ENCODE data around the gene CDH15. TPM values are rescaled to one million over a fixed set of nuclear protein-coding genes. Genes with fewer than 3 reads are reported as not detected.

The CDH15 gene
- total RNA-seq, 1 donor from 2014 or later: not detected

DNA sequence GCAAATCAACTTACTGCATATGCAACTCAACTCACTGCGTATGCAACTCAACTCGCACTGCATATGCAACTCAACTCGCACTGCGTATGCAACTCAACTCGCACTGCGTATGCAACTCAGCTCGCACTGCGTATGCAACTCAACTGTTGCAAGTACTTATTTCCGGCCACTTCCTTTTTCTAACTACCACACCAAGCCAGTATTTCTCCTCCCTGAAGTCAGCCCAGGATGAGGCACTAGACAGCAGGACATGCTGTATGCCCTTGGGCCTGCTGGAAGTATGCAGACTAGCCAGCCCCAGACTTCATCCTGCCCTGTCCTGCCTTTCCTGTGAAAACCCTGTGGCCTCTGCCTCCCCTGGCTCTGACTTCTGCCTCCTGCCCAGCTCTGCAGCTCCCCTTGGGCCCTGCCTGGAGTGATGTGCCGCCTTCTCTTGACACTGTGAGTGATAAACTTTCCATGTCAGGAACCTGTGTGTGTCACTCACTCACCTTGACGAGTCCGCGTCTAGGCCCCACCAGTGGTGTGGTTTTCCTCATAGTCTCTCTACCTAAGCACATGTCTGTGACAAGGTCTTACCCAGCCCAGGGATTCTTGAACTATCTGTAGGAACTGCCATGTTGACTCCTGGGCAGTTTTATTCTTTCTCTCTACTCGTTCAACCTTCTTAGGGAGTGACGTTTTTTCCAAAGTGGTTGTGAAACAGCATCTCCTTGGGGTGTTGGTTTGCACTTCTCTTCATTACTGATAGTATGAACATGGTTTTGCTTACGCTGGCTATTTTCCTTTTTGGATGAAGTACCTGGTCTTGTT lies 62.3 kb downstream of the CDH15 start:
- H3K36me3 ChIP-seq: no peaks in the 10 kb centered on the region
- no peak overlapping the region for H3K9ac ChIP-seq
- H3K4me1 ChIP-seq: no peaks in the 10 kb centered on the region
- no peak for DNase-seq (ENCODE audit: low spot score)
- Mint-ChIP-seq H3K9me3 (peaks cover under 1% of the 10 kb centered on the region), H3K4me3 (no peak overlapping the region), H3K27ac (no peak overlapping the region), H3K27me3 (ENCODE audit: insufficient read depth, low read depth) (peaks cover 4% of the 10 kb centered on the region), H3K36me3 (peaks cover 29% of the 10 kb centered on the region), H3K4me1 (no peaks in the 10 kb centered on the region)
- no peaks in the 10 kb centered on the region for H3F3A ChIP-seq (ENCODE audit: low read depth)
- H3K9me3 ChIP-seq (ENCODE audit: low read depth): no peaks in the 10 kb centered on the region
- no peaks in the 10 kb centered on the region for H3K79me2 ChIP-seq (ENCODE audit: low read depth)
- H3K4me3 ChIP-seq: no peak overlapping the region
- no peaks in the 10 kb centered on the region for H3K27me3 ChIP-seq
- H3K27ac ChIP-seq: no peak overlapping the region
- H2AFZ ChIP-seq (replicated peaks): no peak overlapping the region
- TF ChIP-seq, protein P1, sequence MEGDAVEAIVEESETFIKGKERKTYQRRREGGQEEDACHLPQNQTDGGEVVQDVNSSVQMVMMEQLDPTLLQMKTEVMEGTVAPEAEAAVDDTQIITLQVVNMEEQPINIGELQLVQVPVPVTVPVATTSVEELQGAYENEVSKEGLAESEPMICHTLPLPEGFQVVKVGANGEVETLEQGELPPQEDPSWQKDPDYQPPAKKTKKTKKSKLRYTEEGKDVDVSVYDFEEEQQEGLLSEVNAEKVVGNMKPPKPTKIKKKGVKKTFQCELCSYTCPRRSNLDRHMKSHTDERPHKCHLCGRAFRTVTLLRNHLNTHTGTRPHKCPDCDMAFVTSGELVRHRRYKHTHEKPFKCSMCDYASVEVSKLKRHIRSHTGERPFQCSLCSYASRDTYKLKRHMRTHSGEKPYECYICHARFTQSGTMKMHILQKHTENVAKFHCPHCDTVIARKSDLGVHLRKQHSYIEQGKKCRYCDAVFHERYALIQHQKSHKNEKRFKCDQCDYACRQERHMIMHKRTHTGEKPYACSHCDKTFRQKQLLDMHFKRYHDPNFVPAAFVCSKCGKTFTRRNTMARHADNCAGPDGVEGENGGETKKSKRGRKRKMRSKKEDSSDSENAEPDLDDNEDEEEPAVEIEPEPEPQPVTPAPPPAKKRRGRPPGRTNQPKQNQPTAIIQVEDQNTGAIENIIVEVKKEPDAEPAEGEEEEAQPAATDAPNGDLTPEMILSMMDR (IDR thresholded peaks at IDR 0.05): no peak
- no peak for TF ChIP-seq EZH2 (IDR thresholded peaks at IDR 0.05)
- H3K4me2 ChIP-seq: no peak overlapping the region
- H4K20me1 ChIP-seq (ENCODE audit: low read depth): no peaks in the 10 kb centered on the region

DNA sequence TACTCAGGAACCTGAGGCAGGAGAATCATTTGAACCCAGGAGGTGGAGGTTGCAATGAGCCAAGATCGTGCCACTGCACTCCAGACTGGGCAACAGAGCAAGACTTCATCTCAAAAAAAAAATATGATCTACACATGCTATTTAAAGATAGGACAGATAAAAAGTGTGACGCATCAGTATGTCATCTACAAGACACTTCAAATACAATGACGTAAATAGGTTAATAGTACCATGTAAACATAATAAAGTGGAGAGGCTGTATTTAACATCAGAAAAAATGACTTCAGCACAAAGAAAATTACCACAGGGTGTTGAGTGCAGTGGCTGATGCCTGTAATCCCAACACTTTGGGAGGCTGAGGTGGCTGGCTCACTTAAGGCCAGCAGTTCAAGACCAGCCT lies 66.2 kb downstream of the CDH15 start:
- peaks cover 7% of the 10 kb centered on the region for H3K4me1 Mint-ChIP-seq
- H3K79me2 ChIP-seq (ENCODE audit: low read depth): no peaks in the 10 kb centered on the region

DNA sequence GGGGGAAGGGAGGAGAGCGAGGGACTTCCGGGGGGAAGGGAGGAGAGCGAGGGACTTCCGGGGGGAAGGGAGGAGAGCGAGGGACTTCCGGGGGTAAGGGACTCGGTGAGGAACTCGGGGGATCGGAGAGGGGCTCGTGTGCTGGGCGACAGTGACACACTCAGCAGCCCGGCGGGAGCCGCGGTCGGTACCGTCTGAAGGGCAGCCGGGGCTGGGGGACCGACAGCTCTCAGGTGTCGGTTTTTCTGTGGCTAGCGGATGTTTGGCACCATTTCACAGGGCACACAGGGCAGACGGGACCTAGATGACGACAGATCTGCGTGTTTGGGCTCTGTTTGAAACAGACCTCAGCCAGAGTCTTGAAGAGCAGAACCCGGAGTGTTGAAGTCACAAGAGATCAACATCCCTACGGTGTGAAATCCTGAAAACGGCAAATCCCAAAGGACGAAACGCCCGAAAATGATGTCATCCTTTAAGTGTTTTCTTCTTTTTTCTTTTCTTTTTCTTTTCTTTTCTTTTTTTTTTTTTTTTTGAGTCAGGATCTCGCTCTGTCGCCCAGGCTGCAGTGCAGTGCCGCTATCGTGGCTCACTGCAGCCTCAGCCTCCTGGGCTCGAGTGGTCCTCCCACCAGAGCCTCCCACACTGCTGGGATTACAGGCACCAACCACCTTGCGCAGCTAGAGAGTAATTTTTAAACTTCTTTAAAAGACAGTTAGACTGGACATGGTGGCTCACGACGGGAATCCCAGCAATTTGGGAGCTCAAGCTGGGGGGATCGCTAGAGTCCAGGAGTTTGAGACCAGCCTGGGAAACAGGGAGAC lies 69.8 kb downstream of the CDH15 start:
- Histone ChIP-seq H3K79me2 (ENCODE audit: low read depth) (no peaks in the 10 kb centered on the region), H3K36me3 (no peaks in the 10 kb centered on the region), H3F3A (ENCODE audit: low read depth) (peaks cover 22% of the 10 kb centered on the region), H4K20me1 (ENCODE audit: low read depth) (no peaks in the 10 kb centered on the region), H3K9ac (peak overlapping the region; percentile 81), H3K4me1 (no peaks in the 10 kb centered on the region), H3K4me3 (peak overlapping the region; percentile 90), H3K27ac (peak overlapping the region; percentile 78), H3K27me3 (peaks cover 13% of the 10 kb centered on the region), H3K4me2 (peak overlapping the region; percentile 99), H2AFZ (replicated peaks) (peak overlapping the region; percentile 58), H3K9me3 (ENCODE audit: low read depth) (no peaks in the 10 kb centered on the region)
- Mint-ChIP-seq H3K4me3 (peak overlapping the region; percentile 96), H3K36me3 (peaks cover 3% of the 10 kb centered on the region), H3K27ac (peak overlapping the region; percentile 86), H3K27me3 (ENCODE audit: insufficient read depth, low read depth) (peaks cover 6% of the 10 kb centered on the region), H3K9me3 (no peaks in the 10 kb centered on the region), H3K4me1 (peaks cover 10% of the 10 kb centered on the region)
- peak; percentile 90 for DNase-seq (ENCODE audit: low spot score)
- no peak for TF ChIP-seq EZH2phosphoT487 (IDR thresholded peaks at IDR 0.05)
- TF ChIP-seq, protein P1 (IDR thresholded peaks at IDR 0.05): no peak
- TF ChIP-seq EZH2 (IDR thresholded peaks at IDR 0.05): no peak

More for the DNA sequence above, 66.2 kb downstream of the CDH15 start:
- Mint-ChIP-seq H3K27me3 (ENCODE audit: insufficient read depth, low read depth) (peaks cover 4% of the 10 kb centered on the region), H3K4me3 (no peak overlapping the region), H3K36me3 (peaks cover 21% of the 10 kb centered on the region), H3K9me3 (no peaks in the 10 kb centered on the region), H3K27ac (no peak overlapping the region)
- no peak overlapping the region for H3K9ac ChIP-seq
- H3K36me3 ChIP-seq: no peaks in the 10 kb centered on the region
- H3F3A ChIP-seq (ENCODE audit: low read depth): peaks cover 18% of the 10 kb centered on the region
- H3K4me2 ChIP-seq: no peak overlapping the region
- TF ChIP-seq EZH2 (IDR thresholded peaks at IDR 0.05) (no peak), EZH2phosphoT487 (IDR thresholded peaks at IDR 0.05) (no peak)
- TF ChIP-seq, protein P1 (IDR thresholded peaks at IDR 0.05): no peak
- H3K4me3 ChIP-seq: no peak overlapping the region
- H4K20me1 ChIP-seq (ENCODE audit: low read depth): no peaks in the 10 kb centered on the region
- no peaks in the 10 kb centered on the region for H3K27me3 ChIP-seq
- no peak overlapping the region for H3K27ac ChIP-seq
- no peaks in the 10 kb centered on the region for H3K9me3 ChIP-seq (ENCODE audit: low read depth)
- no peaks in the 10 kb centered on the region for H3K4me1 ChIP-seq
- no peak for DNase-seq (ENCODE audit: low spot score)
- H2AFZ ChIP-seq (replicated peaks): no peak overlapping the region

All from neural progenitor cell (in vitro differentiated cells).